ENCODE results near the gene OLFM3.

GRCh38 chr1:101938681-101939080 lies 58.0 kb downstream of the OLFM3 start:
- TF ChIP-seq NFIC (IDR thresholded peaks at IDR 0.05): no peak
- no peak for TF ChIP-seq TAF1 (IDR thresholded peaks at IDR 0.05; ENCODE audit: low read depth)
- no peak for TF ChIP-seq CREB1 (IDR thresholded peaks at IDR 0.05; ENCODE audit: low read depth)
- no peak for TF ChIP-seq RAD21 (IDR thresholded peaks at IDR 0.05; ENCODE audit: low read depth)
- TF ChIP-seq USF1 (IDR thresholded peaks at IDR 0.05): no peak
- TF ChIP-seq MAX (IDR thresholded peaks at IDR 0.05): no peak
- TF ChIP-seq EP300 (IDR thresholded peaks at IDR 0.05; ENCODE audit: borderline replicate concordance): no peak
- no peak for TF ChIP-seq CEBPB (IDR thresholded peaks at IDR 0.05)
- TF ChIP-seq YY1 (IDR thresholded peaks at IDR 0.05; ENCODE audit: low read depth): no peak
- no peak for TF ChIP-seq TEAD4 (IDR thresholded peaks at IDR 0.05)
- TF ChIP-seq REST (IDR thresholded peaks at IDR 0.05; ENCODE audit: low read depth): no peak
- no peak for TF ChIP-seq FOXM1 (IDR thresholded peaks at IDR 0.05; ENCODE audit: borderline replicate concordance, low read depth)
- no peak for TF ChIP-seq EGR1 (IDR thresholded peaks at IDR 0.05)
- TF ChIP-seq ZBTB7A (IDR thresholded peaks at IDR 0.05; ENCODE audit: low read depth): no peak

Data from Ishikawa (cell line).